ENCODE measurements around the gene FICD.

DNA sequence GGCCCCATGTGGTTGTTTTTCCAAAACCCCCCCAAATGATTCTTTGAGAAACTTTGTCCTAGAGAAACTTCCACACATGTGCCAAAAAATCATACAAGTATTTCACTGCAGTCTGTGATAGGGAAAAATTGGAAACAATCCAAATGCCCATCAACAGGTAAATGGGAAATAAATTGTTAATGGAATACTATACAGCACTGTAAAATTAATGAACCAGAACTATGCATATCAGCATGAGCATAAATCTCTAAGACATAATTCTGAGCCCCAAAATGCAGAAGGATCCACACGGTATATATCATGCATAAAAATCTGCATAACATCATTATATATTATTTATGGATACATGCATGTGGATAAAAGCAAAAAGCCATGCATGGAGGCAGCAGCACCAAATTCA, 5.3 kb upstream of the FICD start:
- no peak for TF ChIP-seq CTCF (IDR thresholded peaks at IDR 0.05)
- TF ChIP-seq EZH2 (IDR thresholded peaks at IDR 0.05; ENCODE audit: borderline replicate concordance, insufficient read depth, low read depth, low read length, poor library complexity, severe bottlenecking): no peak
